ENCODE data around the gene MGLL. TPM values are rescaled to one million over a fixed set of nuclear protein-coding genes. Genes with fewer than 3 reads are reported as not detected.

The MGLL gene
- total RNA-seq, 1 donor from 2014 or later, result 82.2 TPM

- H3K4me3 ChIP-seq (ENCODE audit: low read depth, low read length), result no peak overlapping the region
- no peak for TF ChIP-seq CTCF (conservative IDR thresholded peaks at IDR 0.05; ENCODE audit: low read depth, low read length)
- DNase-seq (ENCODE audit: low read depth), result no peak
These were observed 44.2 kb downstream of the MGLL start for GRCh38 chr3:127777921-127778656.

- no peak overlapping the region for H3K4me3 ChIP-seq (ENCODE audit: low read depth, low read length)
- no peak for TF ChIP-seq CTCF (conservative IDR thresholded peaks at IDR 0.05; ENCODE audit: low read depth, low read length)
- DNase-seq (ENCODE audit: low read depth), result no peak
These were observed 45.0 kb downstream of the MGLL start for GRCh38 chr3:127777332-127777731.

GRCh38 chr3:127776347-127776746 lies 46.0 kb downstream of the MGLL start:
- no peak for DNase-seq (ENCODE audit: low read depth)
- TF ChIP-seq CTCF (conservative IDR thresholded peaks at IDR 0.05; ENCODE audit: low read depth, low read length), result no peak
- no peak overlapping the region for H3K4me3 ChIP-seq (ENCODE audit: low read depth, low read length)

- no peak overlapping the region for H3K4me3 ChIP-seq (ENCODE audit: low read depth, low read length)
- no peak for DNase-seq (ENCODE audit: low read depth)
- TF ChIP-seq CTCF (conservative IDR thresholded peaks at IDR 0.05; ENCODE audit: low read depth, low read length), result no peak
These were observed 46.8 kb downstream of the MGLL start for GRCh38 chr3:127775398-127776109.

DNA sequence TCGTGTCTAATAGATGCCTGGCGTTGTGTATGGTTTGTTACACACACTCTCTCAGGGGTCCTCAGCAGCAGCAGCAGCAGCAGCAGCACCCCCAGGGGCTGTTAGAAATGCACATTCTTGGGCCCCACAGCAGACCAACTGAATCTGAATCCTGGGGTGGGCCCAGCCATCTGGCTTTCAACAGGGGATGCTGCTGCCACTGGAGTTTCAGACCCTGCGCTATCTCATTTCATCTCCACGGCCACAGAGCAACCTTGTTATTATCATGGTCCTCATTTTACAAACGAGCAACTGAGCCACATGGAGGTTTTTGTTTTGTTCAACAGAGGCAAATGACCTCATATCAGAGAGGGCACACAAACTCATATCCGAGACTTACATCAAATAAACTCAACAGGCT lies 47.7 kb downstream of the MGLL start:
- no peak overlapping the region for H3K4me3 ChIP-seq (ENCODE audit: low read depth, low read length)
- no peak for DNase-seq (ENCODE audit: low read depth)
- no peak for TF ChIP-seq CTCF (conservative IDR thresholded peaks at IDR 0.05; ENCODE audit: low read depth, low read length)

GRCh38 chr3:127773752-127774395 lies 48.4 kb downstream of the MGLL start:
- TF ChIP-seq CTCF (conservative IDR thresholded peaks at IDR 0.05; ENCODE audit: low read depth, low read length), result no peak
- no peak overlapping the region for H3K4me3 ChIP-seq (ENCODE audit: low read depth, low read length)
- no peak for DNase-seq (ENCODE audit: low read depth)
